ENCODE results near the gene SPATA21. TPM values are rescaled to one million over a fixed set of nuclear protein-coding genes. Genes with fewer than 3 reads are reported as not detected.

SPATA21 gene
- total RNA-seq, 1 experiment from 2014 or later = 0.02 TPM

- DNase-seq (ENCODE audit: low read depth) = no peak
These were observed 13.7 kb upstream of the SPATA21 start for GRCh38 chr1:16450863-16451481.

GRCh38 chr1:16449666-16450065 lies 12.4 kb upstream of the SPATA21 start:
- no peak for DNase-seq (ENCODE audit: low read depth)

GRCh38 chr1:16449065-16449464 lies 11.8 kb upstream of the SPATA21 start:
- no peak for DNase-seq (ENCODE audit: low read depth)

- DNase-seq (ENCODE audit: low read depth) = no peak
These were observed 10.4 kb upstream of the SPATA21 start for GRCh38 chr1:16447641-16448040.

GRCh38 chr1:16446116-16446515 lies 8.9 kb upstream of the SPATA21 start:
- no peak for DNase-seq (ENCODE audit: low read depth)

- no peak for DNase-seq (ENCODE audit: low read depth)
These were observed 7.8 kb upstream of the SPATA21 start for GRCh38 chr1:16445052-16445451.

GRCh38 chr1:16443975-16444770 lies 6.9 kb upstream of the SPATA21 start:
- DNase-seq (ENCODE audit: low read depth) = no peak

- DNase-seq (ENCODE audit: low read depth) = no peak
These were observed 5.7 kb upstream of the SPATA21 start for GRCh38 chr1:16442941-16443340.

GRCh38 chr1:16442265-16442664 lies 5.0 kb upstream of the SPATA21 start:
- DNase-seq (ENCODE audit: low read depth) = no peak

GRCh38 chr1:16441282-16441665 lies 4.0 kb upstream of the SPATA21 start:
- DNase-seq (ENCODE audit: low read depth) = peak; percentile 43

GRCh38 chr1:16440470-16441281 lies 3.5 kb upstream of the SPATA21 start, which contains the start of gene NECAP2:
Gene NECAP2, plus strand, starts transcription at chr1:16440724. Its CDS starts 38 bp downstream, at chr1:16440762.
- peak; percentile 88 for DNase-seq (ENCODE audit: low read depth)

GRCh38 chr1:16440131-16440469 lies 2.9 kb upstream of the SPATA21 start:
- peak; percentile 8 for DNase-seq (ENCODE audit: low read depth)

- no peak for DNase-seq (ENCODE audit: low read depth)
These were observed 1.7 kb upstream of the SPATA21 start for GRCh38 chr1:16438924-16439323.

- DNase-seq (ENCODE audit: low read depth) = no peak
These were observed 1.3 kb upstream of the SPATA21 start for GRCh38 chr1:16438516-16438915.

GRCh38 chr1:16434501-16434900 lies 2.7 kb downstream of the SPATA21 start:
- no peak for DNase-seq (ENCODE audit: low read depth)

- DNase-seq (ENCODE audit: low read depth) = no peak
These were observed 3.2 kb downstream of the SPATA21 start for GRCh38 chr1:16434007-16434406.

- no peak for DNase-seq (ENCODE audit: low read depth)
These were observed 4.2 kb downstream of the SPATA21 start for GRCh38 chr1:16433030-16433429.

GRCh38 chr1:16430606-16431005 lies 6.6 kb downstream of the SPATA21 start:
- DNase-seq (ENCODE audit: low read depth) = peak; percentile 61

GRCh38 chr1:16425125-16426025 lies 11.8 kb downstream of the SPATA21 start:
- DNase-seq (ENCODE audit: low read depth) = no peak

GRCh38 chr1:16422041-16422440 lies 15.2 kb downstream of the SPATA21 start:
- no peak for DNase-seq (ENCODE audit: low read depth)

- no peak for DNase-seq (ENCODE audit: low read depth)
These were observed 16.0 kb downstream of the SPATA21 start for GRCh38 chr1:16421201-16421600.

Data from M059J (cell line).